OCI-LY1 (cell line): ENCODE measurements around the gene LPCAT4.

ENCODE experiments used
- H2AFZ ChIP-seq: fragments of 200-600 bp; sonication (generic), shearing (Covaris generic); 2 replicates; pipeline ENCODE4 v1.6.0; 2014; ENCODE audit warnings: antibody characterized with exemption, mild to moderate bottlenecking, low read length
- H3F3A ChIP-seq: fragments of 200-600 bp; sonication (generic), shearing (Covaris generic); 2 replicates; pipeline ENCODE4 v1.6.0; 2014; ENCODE audit warnings: mild to moderate bottlenecking, antibody characterized with exemption, low read length, moderate library complexity; ENCODE audit not compliant: insufficient read depth
- H3K27ac ChIP-seq: fragments of 200-600 bp; sonication (generic); 2 replicates; pipeline ENCODE4 v1.5.1; 2014; ENCODE audit warnings: low read length, mixed run types, mild to moderate bottlenecking, low read depth; ENCODE audit not compliant: poor library complexity, severe bottlenecking
- H3K27me3 ChIP-seq: fragments of 200-600 bp; sonication (generic); 2 replicates; pipeline ENCODE4 v1.6.0; 2014; ENCODE audit warnings: antibody characterized with exemption, mild to moderate bottlenecking, low read length, moderate library complexity; ENCODE audit not compliant: insufficient read depth
- H3K36me3 ChIP-seq: fragments of 200-600 bp; sonication (generic); 2 replicates; pipeline ENCODE4 v1.6.1; 2014; ENCODE audit warnings: mild to moderate bottlenecking, antibody characterized with exemption, low read length, moderate library complexity, mixed read lengths; ENCODE audit not compliant: insufficient read depth
- H3K4me1 ChIP-seq: fragments of 200-600 bp; sonication (generic); 2 replicates; pipeline ENCODE4 v1.5.1; 2014; ENCODE audit warnings: mild to moderate bottlenecking, low read length, moderate library complexity; ENCODE audit not compliant: insufficient read depth, severe bottlenecking
- H3K4me2 ChIP-seq: fragments of 200-600 bp; sonication (generic), shearing (Covaris generic); 2 replicates; pipeline ENCODE4 v1.6.1; 2014; ENCODE audit warnings: low read length
- H3K4me3 ChIP-seq: fragments of 200-600 bp; sonication (generic); 2 replicates; pipeline ENCODE4 v1.5.1; 2014; ENCODE audit warnings: low read length, low read depth, mild to moderate bottlenecking, mixed read lengths; ENCODE audit not compliant: poor library complexity, severe bottlenecking
- H3K79me2 ChIP-seq: fragments of 200-600 bp; shearing (Covaris generic); 2 replicates; pipeline ENCODE4 v1.6.1; 2016; ENCODE audit warnings: mixed run types, low read length, mixed read lengths; ENCODE audit not compliant: insufficient read depth
- H3K9ac ChIP-seq: fragments of 200-600 bp; sonication (generic), shearing (Covaris generic); 2 replicates; pipeline ENCODE4 v1.6.1; 2014; ENCODE audit warnings: mild to moderate bottlenecking, low read length, mixed read lengths
- H3K9me2 ChIP-seq: fragments of 200-600 bp; sonication (generic), shearing (Covaris generic); 2 replicates; pipeline ENCODE4 v1.6.1; 2014; ENCODE audit warnings: low read depth, mild to moderate bottlenecking, low read length, mixed read lengths
- H3K9me3 ChIP-seq: fragments of 200-600 bp; shearing (Covaris generic); 2 replicates; pipeline ENCODE4 v1.6.1; 2014; ENCODE audit warnings: low read length, mixed read lengths
- H4K20me1 ChIP-seq: fragments of 200-600 bp; sonication (generic), shearing (Covaris generic); 2 replicates; pipeline ENCODE4 v1.6.0; 2016; ENCODE audit warnings: mild to moderate bottlenecking, low read length; ENCODE audit not compliant: insufficient read depth
- EZH2 ChIP-seq: fragments of 200-600 bp; sonication (generic), shearing (Covaris generic); IDR thresholded peaks from 2 replicates; pipeline ENCODE4 v1.8.0; 2017; ENCODE audit warnings: borderline replicate concordance, mixed run types, mild to moderate bottlenecking, antibody characterized with exemption, low read length, moderate library complexity, mixed read lengths
- TF ChIP-seq, protein P1 (sequence below): fragments of 200-600 bp; sonication (generic), shearing (Covaris generic); IDR thresholded peaks from 2 replicates; pipeline ENCODE4 v1.5.1; 2017; ENCODE audit warnings: mild to moderate bottlenecking, antibody characterized with exemption, low read length, moderate library complexity, mixed read lengths

The LPCAT4 gene

DNA sequence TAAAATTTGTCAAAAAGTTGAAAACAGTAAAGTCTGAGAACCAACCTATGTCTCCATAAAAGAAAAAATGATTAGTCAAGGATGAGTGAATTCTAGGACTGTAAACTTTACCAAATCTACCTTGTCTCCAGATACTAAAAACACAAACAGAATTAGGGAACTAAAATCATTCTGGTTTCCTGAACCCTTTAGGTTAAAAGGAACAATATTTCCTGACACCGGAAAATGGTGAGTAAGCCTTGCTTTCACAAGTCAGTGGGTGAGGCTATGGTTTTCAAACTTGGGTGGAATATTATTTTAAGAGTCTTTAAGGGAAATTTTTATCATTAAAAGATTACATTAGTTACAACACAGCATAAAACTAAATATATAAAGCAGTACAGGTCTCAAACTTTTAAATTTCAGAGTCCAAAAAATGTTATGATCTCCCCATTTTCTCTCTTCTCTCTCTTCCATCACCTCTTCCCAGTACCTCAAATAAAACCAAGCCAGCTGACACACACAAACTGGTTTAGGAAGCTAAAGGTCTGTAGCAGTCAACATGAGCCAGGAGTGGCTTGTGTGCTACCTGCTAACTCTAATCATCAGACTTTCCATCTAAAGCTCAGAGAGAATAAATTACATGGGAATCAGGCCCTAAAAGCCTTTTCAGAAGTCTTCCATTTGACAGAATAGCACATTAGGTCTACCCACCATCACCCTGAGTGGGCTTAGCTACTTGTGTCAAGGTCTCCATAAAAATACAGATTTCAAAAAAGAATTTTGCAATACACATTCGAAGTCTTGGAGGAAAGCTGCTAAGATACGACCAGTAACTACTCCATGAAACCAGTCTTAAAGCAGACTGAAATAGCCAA lies 31.6 kb downstream of the LPCAT4 start:
- no peak overlapping the region for H3K4me3 ChIP-seq
- TF ChIP-seq, protein P1, sequence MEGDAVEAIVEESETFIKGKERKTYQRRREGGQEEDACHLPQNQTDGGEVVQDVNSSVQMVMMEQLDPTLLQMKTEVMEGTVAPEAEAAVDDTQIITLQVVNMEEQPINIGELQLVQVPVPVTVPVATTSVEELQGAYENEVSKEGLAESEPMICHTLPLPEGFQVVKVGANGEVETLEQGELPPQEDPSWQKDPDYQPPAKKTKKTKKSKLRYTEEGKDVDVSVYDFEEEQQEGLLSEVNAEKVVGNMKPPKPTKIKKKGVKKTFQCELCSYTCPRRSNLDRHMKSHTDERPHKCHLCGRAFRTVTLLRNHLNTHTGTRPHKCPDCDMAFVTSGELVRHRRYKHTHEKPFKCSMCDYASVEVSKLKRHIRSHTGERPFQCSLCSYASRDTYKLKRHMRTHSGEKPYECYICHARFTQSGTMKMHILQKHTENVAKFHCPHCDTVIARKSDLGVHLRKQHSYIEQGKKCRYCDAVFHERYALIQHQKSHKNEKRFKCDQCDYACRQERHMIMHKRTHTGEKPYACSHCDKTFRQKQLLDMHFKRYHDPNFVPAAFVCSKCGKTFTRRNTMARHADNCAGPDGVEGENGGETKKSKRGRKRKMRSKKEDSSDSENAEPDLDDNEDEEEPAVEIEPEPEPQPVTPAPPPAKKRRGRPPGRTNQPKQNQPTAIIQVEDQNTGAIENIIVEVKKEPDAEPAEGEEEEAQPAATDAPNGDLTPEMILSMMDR = no peak
- no peak for TF ChIP-seq EZH2
- no peaks in the 10 kb centered on the region for H3K79me2 ChIP-seq
- H3K9me3 ChIP-seq = no peaks in the 10 kb centered on the region
- H3K27me3 ChIP-seq = no peaks in the 10 kb centered on the region
- 0 out of 2 replicates have a peak, but pooled peaks cover 7% of the 10 kb centered on the region for H3K36me3 ChIP-seq
- H3K9ac ChIP-seq = no peak overlapping the region
- no peaks in the 10 kb centered on the region for H4K20me1 ChIP-seq
- H2AFZ ChIP-seq = no peak overlapping the region
- H3F3A ChIP-seq = 0 out of 2 replicates have a peak, but pooled peaks cover 3% of the 10 kb centered on the region
- H3K4me1 ChIP-seq = peaks cover 31% of the 10 kb centered on the region
- H3K4me2 ChIP-seq = no peak overlapping the region
- no peaks in the 10 kb centered on the region for H3K9me2 ChIP-seq
- H3K27ac ChIP-seq = no peak overlapping the region

DNA sequence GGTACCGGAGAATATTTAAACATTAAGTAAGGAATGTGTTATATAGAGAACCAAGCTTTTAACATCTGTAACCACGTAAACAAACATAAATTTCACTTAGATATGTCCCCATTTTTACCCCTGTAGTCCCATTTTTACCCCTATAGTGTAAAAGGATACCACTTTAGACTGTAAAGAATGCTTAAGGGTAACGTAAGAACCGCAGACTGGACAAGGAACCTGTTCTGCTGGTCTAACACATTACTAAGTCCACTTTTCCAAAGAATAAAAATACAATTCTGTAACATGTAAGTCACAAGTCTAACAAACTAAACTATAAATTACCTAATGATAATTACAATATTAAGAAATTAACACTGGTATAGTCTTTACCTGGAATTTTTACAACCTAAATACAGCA lies 32.3 kb downstream of the LPCAT4 start:
- Histone ChIP-seq H3K4me2 (no peak overlapping the region), H3K9me3 (no peaks in the 10 kb centered on the region), H3F3A (0 out of 2 replicates have a peak, but pooled peaks cover 3% of the 10 kb centered on the region), H4K20me1 (no peaks in the 10 kb centered on the region), H3K79me2 (no peaks in the 10 kb centered on the region), H3K9me2 (no peaks in the 10 kb centered on the region), H3K27me3 (no peaks in the 10 kb centered on the region), H3K27ac (no peak overlapping the region), H3K36me3 (no peaks in the 10 kb centered on the region), H3K9ac (no peak overlapping the region), H3K4me3 (no peak overlapping the region), H3K4me1 (peaks cover 31% of the 10 kb centered on the region), H2AFZ (no peak overlapping the region)
- TF ChIP-seq, protein P1 = no peak
- TF ChIP-seq EZH2 = no peak

DNA sequence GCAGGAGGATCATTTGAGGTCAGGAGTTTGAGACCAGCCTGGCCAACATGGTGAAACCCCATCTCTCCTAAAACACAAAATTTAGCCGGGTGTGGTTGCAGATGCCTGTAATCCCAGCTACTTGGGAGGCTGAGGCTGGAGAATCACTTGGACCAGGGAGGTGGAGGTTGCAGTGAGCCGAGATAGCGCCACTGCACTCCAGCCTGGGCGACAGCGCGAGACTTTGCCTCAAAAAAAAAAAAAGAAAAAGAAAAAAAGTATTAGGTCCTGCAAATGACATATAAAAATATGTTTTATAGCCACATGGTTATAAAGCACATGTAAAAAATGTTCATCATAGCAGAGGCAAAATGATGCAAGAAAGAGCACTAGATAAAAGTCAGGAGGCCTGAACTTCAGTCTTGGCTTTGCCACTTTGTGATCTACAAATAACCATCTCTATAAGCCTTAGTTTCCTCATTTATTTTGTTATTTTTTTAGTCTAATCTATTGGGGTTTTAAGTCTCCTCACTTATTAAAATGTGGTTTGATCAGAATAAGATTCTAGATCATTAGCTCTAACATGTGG lies 34.4 kb downstream of the LPCAT4 start:
- H3K79me2 ChIP-seq = no peaks in the 10 kb centered on the region
- peaks cover 25% of the 10 kb centered on the region for H3K4me1 ChIP-seq
- H3K36me3 ChIP-seq = no peaks in the 10 kb centered on the region
- no peaks in the 10 kb centered on the region for H3K9me2 ChIP-seq
- H3K27me3 ChIP-seq = no peaks in the 10 kb centered on the region
- no peak overlapping the region for H3K27ac ChIP-seq
- no peak overlapping the region for H3K4me3 ChIP-seq
- H4K20me1 ChIP-seq = no peaks in the 10 kb centered on the region
- no peak overlapping the region for H3K9ac ChIP-seq
- H3K9me3 ChIP-seq = no peaks in the 10 kb centered on the region
- H3F3A ChIP-seq = no peaks in the 10 kb centered on the region
- H3K4me2 ChIP-seq = no peak overlapping the region
- TF ChIP-seq, protein P1 = no peak
- TF ChIP-seq EZH2 = no peak
- no peak overlapping the region for H2AFZ ChIP-seq
